GM12891 (cell line): ENCODE measurements around the gene MYH1.

Experiments used
- POLR2A ChIP-seq: IDR thresholded peaks from 2 replicates; pipeline ENCODE4 v1.6.1; 2011; ENCODE audit warnings: low read depth, low read length, control low read depth
- POLR2AphosphoS5 ChIP-seq: IDR thresholded peaks from 2 replicates; pipeline ENCODE4 v1.6.1; 2011; ENCODE audit warnings: low read depth, low read length, control low read depth
- TAF1 ChIP-seq: IDR thresholded peaks from 2 replicates; pipeline ENCODE4 v1.6.1; 2011; ENCODE audit warnings: low read depth, low read length, control low read depth

GRCh38 chr17:10516065-10516464 lies 2.3 kb downstream of the MYH1 start:
- TF ChIP-seq TAF1 (no peak), POLR2AphosphoS5 (no peak), POLR2A (no peak)
